AG09309 (cell line): ENCODE measurements around the gene CNTNAP2.

Experiments
- DNase-seq: peaks from one replicate; pipeline ENCODE4 v3.0.0-alpha.2; 2010; ENCODE audit warnings: low read depth
- H3K4me3 ChIP-seq: 2 replicates; pipeline ENCODE4 v1.5.1; 2011; ENCODE audit warnings: mild to moderate bottlenecking, low read depth, low read length, moderate library complexity; ENCODE audit not compliant: control insufficient read depth
- CTCF ChIP-seq: IDR thresholded peaks from 2 replicates; pipeline ENCODE4 v1.5.1; 2011; ENCODE audit warnings: mild to moderate bottlenecking, low read depth, low read length, inconsistent platforms; ENCODE audit not compliant: insufficient read depth, control insufficient read depth; ENCODE audit errors: missing control alignments

The CNTNAP2 gene

GRCh38 chr7:147569116-147569913, 1452.7 kb downstream of the CNTNAP2 start:
- no peak for DNase-seq
- H3K4me3 ChIP-seq: no peak overlapping the region
- no peak for TF ChIP-seq CTCF

- DNase-seq: no peak
- H3K4me3 ChIP-seq: no peak overlapping the region
- no peak for TF ChIP-seq CTCF
These were observed 1453.8 kb downstream of the CNTNAP2 start for GRCh38 chr7:147570390-147570789.

- TF ChIP-seq CTCF: no peak
- H3K4me3 ChIP-seq: no peak overlapping the region
- DNase-seq: no peak
These were observed 1455.0 kb downstream of the CNTNAP2 start for GRCh38 chr7:147571436-147572185.

- no peak for DNase-seq
- TF ChIP-seq CTCF: no peak
- no peak overlapping the region for H3K4me3 ChIP-seq
These were observed 1461.6 kb downstream of the CNTNAP2 start for GRCh38 chr7:147578196-147578595.

GRCh38 chr7:147579148-147579547, 1462.5 kb downstream of the CNTNAP2 start:
- no peak overlapping the region for H3K4me3 ChIP-seq
- no peak for DNase-seq
- no peak for TF ChIP-seq CTCF

GRCh38 chr7:147584771-147585193, 1468.2 kb downstream of the CNTNAP2 start:
- no peak for TF ChIP-seq CTCF
- H3K4me3 ChIP-seq: no peak overlapping the region
- DNase-seq: no peak
